ENCODE measurements around the gene DNAH7.

GRCh38 chr2:195756218-195756942 is 312.3 kb downstream of the DNAH7 start:
- no peak for TF ChIP-seq REST (IDR thresholded peaks at IDR 0.05; ENCODE audit: unreplicated experiment)
- no peak for TF ChIP-seq POLR2AphosphoS5 (IDR thresholded peaks at IDR 0.05; ENCODE audit: low read depth)
- no peak for TF ChIP-seq CTCF (conservative IDR thresholded peaks at IDR 0.05; ENCODE audit: low read depth in 2 of 2)
- no peak for TF ChIP-seq EZH2phosphoT487 (IDR thresholded peaks at IDR 0.05; ENCODE audit: unreplicated experiment)
- no peak for TF ChIP-seq EZH2 (IDR thresholded peaks at IDR 0.05; ENCODE audit: low read depth, unreplicated experiment)
- no peak for TF ChIP-seq CREB1 (CRISPR knock-in tag; IDR thresholded peaks at IDR 0.05; ENCODE audit: low read depth)
- TF ChIP-seq ZNF331 (CRISPR knock-in tag; IDR thresholded peaks at IDR 0.05; ENCODE audit: low read depth) = no peak
- TF ChIP-seq ZNF462 (CRISPR knock-in tag; IDR thresholded peaks at IDR 0.05) = no peak
- TF ChIP-seq STAT1 (IDR thresholded peaks at IDR 0.05; ENCODE audit: unreplicated experiment) = no peak
- no peak for TF ChIP-seq NANOG (IDR thresholded peaks at IDR 0.05; ENCODE audit: borderline replicate concordance)
